HL-60 (cell line): Measurements from ENCODE around the gene IGSF9.
A peak's percentile ranks its signal among the peaks of the same experiment; 100 is the strongest.

ENCODE experiments used
- DNase-seq, 2 experiments: peaks; one replicate each; pipeline ENCODE4 v3.0.0-alpha.2; 2010 to 2020; ENCODE audit warnings: low read depth in 1 of 2, low spot score in 1 of 2
- H3K27ac ChIP-seq: fragments of 250-450 bp; sonication (Bioruptor Pico); replicated peaks from 2 replicates; pipeline ENCODE4 v1.5.1; 2020; ENCODE audit warnings: mild to moderate bottlenecking, moderate library complexity
- H3K27me3 ChIP-seq: fragments of 250-450 bp; sonication (Bioruptor Pico); 2 replicates; pipeline ENCODE4 v1.5.1; 2021; ENCODE audit warnings: mild to moderate bottlenecking, moderate library complexity; ENCODE audit not compliant: insufficient read depth, poor library complexity, severe bottlenecking
- H3K4me3 ChIP-seq: replicated peaks from 2 replicates; pipeline ENCODE4 v1.5.1; 2011; ENCODE audit warnings: mild to moderate bottlenecking, control low read depth, low read length; ENCODE audit not compliant: insufficient read depth
- CTCF ChIP-seq: IDR thresholded peaks from one replicate; pipeline ENCODE4 v1.5.1; 2011; ENCODE audit warnings: low read length, control low read depth, inconsistent platforms; ENCODE audit not compliant: insufficient read depth
- GABPA ChIP-seq: IDR thresholded peaks from 2 replicates; pipeline ENCODE4 v1.6.1; 2012; ENCODE audit warnings: low read depth
- POLR2AphosphoS5 ChIP-seq: IDR thresholded peaks from 2 replicates; pipeline ENCODE4 v1.6.1; 2012; ENCODE audit warnings: low read depth
- SPI1 ChIP-seq: IDR thresholded peaks from 2 replicates; pipeline ENCODE4 v1.6.1; 2012; ENCODE audit warnings: low read depth, mild to moderate bottlenecking, borderline replicate concordance
- TF ChIP-seq, protein P1 (sequence below): IDR thresholded peaks from 2 replicates; pipeline ENCODE4 v1.6.1; 2012; ENCODE audit warnings: low read depth; ENCODE audit not compliant: insufficient replicate concordance

Gene IGSF9

GRCh38 chr1:159889821-159890252, 55.6 kb downstream of the IGSF9 start:
- Histone ChIP-seq H3K4me3 (no peak overlapping the region), H3K27ac (peak overlapping the region; percentile 63), H3K27me3 (no peaks in the 10 kb centered on the region)
- peak; percentile 75 to 83 for DNase-seq
- TF ChIP-seq, protein P1, sequence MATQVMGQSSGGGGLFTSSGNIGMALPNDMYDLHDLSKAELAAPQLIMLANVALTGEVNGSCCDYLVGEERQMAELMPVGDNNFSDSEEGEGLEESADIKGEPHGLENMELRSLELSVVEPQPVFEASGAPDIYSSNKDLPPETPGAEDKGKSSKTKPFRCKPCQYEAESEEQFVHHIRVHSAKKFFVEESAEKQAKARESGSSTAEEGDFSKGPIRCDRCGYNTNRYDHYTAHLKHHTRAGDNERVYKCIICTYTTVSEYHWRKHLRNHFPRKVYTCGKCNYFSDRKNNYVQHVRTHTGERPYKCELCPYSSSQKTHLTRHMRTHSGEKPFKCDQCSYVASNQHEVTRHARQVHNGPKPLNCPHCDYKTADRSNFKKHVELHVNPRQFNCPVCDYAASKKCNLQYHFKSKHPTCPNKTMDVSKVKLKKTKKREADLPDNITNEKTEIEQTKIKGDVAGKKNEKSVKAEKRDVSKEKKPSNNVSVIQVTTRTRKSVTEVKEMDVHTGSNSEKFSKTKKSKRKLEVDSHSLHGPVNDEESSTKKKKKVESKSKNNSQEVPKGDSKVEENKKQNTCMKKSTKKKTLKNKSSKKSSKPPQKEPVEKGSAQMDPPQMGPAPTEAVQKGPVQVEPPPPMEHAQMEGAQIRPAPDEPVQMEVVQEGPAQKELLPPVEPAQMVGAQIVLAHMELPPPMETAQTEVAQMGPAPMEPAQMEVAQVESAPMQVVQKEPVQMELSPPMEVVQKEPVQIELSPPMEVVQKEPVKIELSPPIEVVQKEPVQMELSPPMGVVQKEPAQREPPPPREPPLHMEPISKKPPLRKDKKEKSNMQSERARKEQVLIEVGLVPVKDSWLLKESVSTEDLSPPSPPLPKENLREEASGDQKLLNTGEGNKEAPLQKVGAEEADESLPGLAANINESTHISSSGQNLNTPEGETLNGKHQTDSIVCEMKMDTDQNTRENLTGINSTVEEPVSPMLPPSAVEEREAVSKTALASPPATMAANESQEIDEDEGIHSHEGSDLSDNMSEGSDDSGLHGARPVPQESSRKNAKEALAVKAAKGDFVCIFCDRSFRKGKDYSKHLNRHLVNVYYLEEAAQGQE = no peak
- TF ChIP-seq SPI1 = peak; percentile 92

DNA sequence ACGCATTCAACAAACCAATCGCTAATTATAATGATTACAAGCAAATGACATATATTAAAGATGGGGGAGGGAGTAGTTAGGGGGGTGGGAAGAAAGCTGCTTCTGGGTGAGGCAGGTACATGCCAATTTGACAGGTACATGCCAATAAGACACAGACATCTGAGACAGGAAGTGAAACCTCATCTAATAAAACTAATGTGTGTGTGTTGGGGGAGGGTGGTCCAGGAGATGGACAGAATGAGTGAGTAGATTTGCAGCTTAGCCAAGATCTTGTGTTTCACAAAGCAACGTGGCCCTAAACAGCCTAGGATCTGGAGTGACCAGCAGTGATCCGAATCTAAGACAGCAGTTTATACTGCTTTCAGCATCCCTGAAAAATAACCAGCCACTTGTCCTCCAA, 56.2 kb downstream of the IGSF9 start:
- TF ChIP-seq POLR2AphosphoS5 (no peak), GABPA (no peak), SPI1 (no peak), CTCF (no peak)
- TF ChIP-seq, protein P1 = no peak
- no peaks in the 10 kb centered on the region for H3K27me3 ChIP-seq
- no peak overlapping the region for H3K4me3 ChIP-seq
- DNase-seq = no peak
- H3K27ac ChIP-seq = no peak overlapping the region

- H3K27me3 ChIP-seq = no peaks in the 10 kb centered on the region
- no peak for DNase-seq
- no peak overlapping the region for H3K4me3 ChIP-seq
- no peak overlapping the region for H3K27ac ChIP-seq
- TF ChIP-seq, protein P1 = no peak
- no peak for TF ChIP-seq SPI1
- TF ChIP-seq CTCF = no peak
- TF ChIP-seq GABPA = no peak
- TF ChIP-seq POLR2AphosphoS5 = no peak
These were observed 61.1 kb downstream of the IGSF9 start for GRCh38 chr1:159884296-159884695.

DNA sequence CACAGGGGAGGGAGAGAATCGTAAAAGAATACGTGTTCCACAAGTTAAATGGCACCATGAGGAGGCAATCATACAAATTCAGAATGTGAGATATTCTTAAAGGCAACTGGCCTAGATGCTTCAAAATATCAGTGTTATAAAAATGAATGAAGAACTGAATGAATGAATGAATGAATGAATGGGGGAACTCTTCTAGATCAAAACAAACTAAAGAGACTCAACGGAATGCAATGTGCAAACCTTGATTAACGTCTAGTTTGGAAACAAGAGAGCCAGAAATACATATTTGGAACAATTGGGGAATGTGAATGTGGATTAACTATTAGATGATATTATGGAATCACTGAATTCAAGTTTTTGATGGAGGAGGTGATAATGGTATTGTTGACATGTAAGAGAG, 62.3 kb downstream of the IGSF9 start:
- Histone ChIP-seq H3K4me3 (no peak overlapping the region), H3K27ac (no peak overlapping the region), H3K27me3 (no peaks in the 10 kb centered on the region)
- DNase-seq = no peak
- TF ChIP-seq, protein P1 = no peak
- no peak for TF ChIP-seq POLR2AphosphoS5
- no peak for TF ChIP-seq GABPA
- TF ChIP-seq SPI1 = no peak
- TF ChIP-seq CTCF = no peak
